Measurements from ENCODE around the gene CRISP1.
"Not testable (repeated sequence)": the region's sequence is repeated elsewhere in the genome, so short reads cannot be mapped to it uniquely, and the experiment has no call there.

The CRISP1 gene

GRCh38 chr6:49839957-49840356 is 26.4 kb downstream of the CRISP1 start:
- DNase-seq (ENCODE audit: low read depth in 2 of 2), result no peak

- no peak for DNase-seq (ENCODE audit: low read depth in 2 of 2)
Measured at GRCh38 chr6:49839162-49839561, 27.2 kb downstream of the CRISP1 start.

GRCh38 chr6:49835140-49835539 is 31.2 kb downstream of the CRISP1 start:
- DNase-seq (ENCODE audit: low read depth in 2 of 2), result no peak

- DNase-seq (ENCODE audit: low read depth in 2 of 2), result no peak
Measured at GRCh38 chr6:49833386-49833785, 32.9 kb downstream of the CRISP1 start.

- no peak for DNase-seq (ENCODE audit: low read depth in 2 of 2)
Measured at GRCh38 chr6:49826743-49827406, 39.5 kb downstream of the CRISP1 start.

DNA sequence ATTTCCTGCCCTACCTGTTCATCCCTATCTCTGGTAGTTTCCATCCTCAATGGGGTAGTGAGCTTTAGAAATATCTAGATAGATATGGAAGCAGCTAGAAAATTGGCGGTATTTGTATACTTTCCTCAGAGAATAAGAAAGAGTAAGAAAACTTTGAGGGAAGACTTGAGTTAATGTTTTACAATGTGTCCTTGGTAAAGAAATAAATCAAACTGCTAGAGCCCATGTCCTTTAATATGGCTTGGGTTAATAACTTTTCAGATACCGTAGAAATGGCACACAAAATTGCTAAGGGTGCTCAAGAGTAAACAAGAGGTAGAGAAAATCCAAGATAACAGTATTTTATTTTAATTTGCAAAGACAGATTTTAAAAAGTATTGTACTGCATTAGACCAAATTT is 51.2 kb downstream of the CRISP1 start:
- DNase-seq (ENCODE audit: low read depth in 2 of 2), result no peak

- DNase-seq (ENCODE audit: low read depth in 2 of 2), result no peak
Measured at GRCh38 chr6:49813248-49813647, 53.1 kb downstream of the CRISP1 start.

- no peak for DNase-seq (ENCODE audit: low read depth in 2 of 2)
Measured at GRCh38 chr6:49806145-49806544, 60.2 kb downstream of the CRISP1 start.

GRCh38 chr6:49805246-49805645 is 61.1 kb downstream of the CRISP1 start:
- no peak for DNase-seq (ENCODE audit: low read depth in 2 of 2)

DNA sequence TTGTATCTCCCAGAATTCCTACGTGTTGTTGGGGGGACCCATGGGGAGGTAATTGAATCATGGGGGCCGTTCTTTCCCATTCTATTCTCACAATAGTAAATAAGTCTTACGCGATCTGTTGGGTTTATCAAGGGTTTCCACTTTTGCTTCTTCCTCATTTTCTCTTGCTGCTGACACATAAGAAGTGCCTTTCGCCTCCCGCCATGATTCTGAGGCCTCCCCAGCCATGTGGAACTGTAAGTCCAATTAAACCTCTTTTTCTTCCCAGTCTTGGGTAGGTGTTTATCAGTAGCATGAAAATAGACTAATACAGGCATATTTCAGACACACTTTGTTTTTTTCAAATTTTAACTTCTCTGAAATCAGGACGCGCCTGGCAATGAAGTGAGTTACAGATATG is 64.8 kb downstream of the CRISP1 start:
- DNase-seq (ENCODE audit: low read depth in 2 of 2), result no peak

- DNase-seq (ENCODE audit: low read depth in 2 of 2), result no peak
Measured at GRCh38 chr6:49799090-49799489, 67.2 kb downstream of the CRISP1 start.

- DNase-seq (ENCODE audit: low read depth in 2 of 2), result not testable (repeated sequence)
Measured at GRCh38 chr6:49796842-49797455, 69.4 kb downstream of the CRISP1 start.

GRCh38 chr6:49790341-49790740 is 76.0 kb downstream of the CRISP1 start:
- DNase-seq (ENCODE audit: low read depth in 2 of 2), result no peak

DNA sequence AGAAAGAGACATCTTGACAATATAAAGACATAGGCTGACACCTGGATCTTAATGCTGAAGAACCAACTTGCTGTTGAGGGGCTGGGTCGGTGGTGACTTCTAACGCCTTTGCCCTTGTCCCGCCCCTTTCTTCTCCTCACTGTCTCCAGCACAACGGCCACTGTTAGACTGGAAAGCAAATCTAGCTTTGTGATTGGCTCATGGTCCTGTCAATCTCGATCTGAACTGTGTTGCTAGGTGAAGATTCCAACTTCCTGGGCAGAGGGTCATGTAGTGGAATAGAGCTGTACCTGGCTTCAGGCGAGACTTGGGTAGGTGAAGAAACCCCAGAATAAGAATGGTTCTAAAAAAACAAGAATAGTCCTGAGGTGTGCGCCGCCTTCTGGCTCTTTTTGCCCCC is 79.2 kb downstream of the CRISP1 start, which contains the start of gene PGK2:
Gene PGK2, minus strand, starts transcription at position 110 of the 400 bp plus-strand sequence. Its CDS starts 98 bp downstream, at position 12.
- no peak for DNase-seq (ENCODE audit: low read depth in 2 of 2)

GRCh38 chr6:49784272-49784671 is 82.1 kb downstream of the CRISP1 start:
- DNase-seq (ENCODE audit: low read depth in 2 of 2), result no peak
